NCI-H2227 treated with DMSO at 0.1 percent for 48 hours (cell line): ENCODE data around the gene ZSWIM3.
A peak's percentile ranks its signal among the peaks of the same experiment; 100 is the strongest.

Experiments
- DNase-seq: peaks from one replicate; lab custom pipeline; 2025; lab: John Stamatoyannopoulos, UW

The ZSWIM3 gene

DNA sequence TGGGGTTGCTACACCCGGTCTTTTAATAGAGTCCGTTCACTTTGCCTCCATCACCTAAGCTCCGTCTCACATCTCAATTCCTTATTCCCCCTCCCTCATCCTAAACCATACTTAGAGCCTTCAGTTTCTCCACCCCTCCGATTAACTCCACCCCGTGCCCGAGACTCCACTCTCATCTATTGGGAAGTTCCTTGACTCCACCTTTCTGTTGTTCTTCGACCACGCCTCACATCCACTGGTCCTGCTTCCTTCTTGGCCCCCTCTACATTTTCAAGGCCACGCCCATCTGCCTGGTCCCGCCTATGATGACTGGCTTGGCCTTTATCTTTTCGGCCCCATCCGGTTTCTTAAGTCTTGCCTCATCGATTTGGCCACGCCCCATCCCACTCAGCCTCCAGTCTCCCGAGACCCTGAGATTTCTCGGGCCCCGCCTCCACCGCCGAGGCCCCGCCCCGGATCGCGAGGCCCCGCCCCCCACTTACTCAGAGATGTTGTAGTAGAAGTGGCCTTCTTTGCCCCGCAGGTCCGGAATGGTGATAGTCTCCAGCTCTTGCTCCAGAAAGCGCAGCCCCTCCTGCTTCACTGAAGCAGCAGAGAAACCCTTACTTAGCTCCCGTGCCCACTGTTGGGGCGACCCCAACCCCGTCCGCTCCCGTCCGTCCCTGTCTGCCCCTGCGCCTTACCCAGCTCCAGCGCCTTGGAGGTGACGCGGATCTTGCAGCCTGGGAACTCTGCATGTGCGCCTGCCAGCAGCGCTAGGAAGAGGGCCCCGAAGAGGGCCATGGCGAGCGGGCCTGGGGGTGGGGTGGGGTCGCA is 53.5 kb downstream of the ZSWIM3 start:
- peak; percentile 99 for DNase-seq

DNA sequence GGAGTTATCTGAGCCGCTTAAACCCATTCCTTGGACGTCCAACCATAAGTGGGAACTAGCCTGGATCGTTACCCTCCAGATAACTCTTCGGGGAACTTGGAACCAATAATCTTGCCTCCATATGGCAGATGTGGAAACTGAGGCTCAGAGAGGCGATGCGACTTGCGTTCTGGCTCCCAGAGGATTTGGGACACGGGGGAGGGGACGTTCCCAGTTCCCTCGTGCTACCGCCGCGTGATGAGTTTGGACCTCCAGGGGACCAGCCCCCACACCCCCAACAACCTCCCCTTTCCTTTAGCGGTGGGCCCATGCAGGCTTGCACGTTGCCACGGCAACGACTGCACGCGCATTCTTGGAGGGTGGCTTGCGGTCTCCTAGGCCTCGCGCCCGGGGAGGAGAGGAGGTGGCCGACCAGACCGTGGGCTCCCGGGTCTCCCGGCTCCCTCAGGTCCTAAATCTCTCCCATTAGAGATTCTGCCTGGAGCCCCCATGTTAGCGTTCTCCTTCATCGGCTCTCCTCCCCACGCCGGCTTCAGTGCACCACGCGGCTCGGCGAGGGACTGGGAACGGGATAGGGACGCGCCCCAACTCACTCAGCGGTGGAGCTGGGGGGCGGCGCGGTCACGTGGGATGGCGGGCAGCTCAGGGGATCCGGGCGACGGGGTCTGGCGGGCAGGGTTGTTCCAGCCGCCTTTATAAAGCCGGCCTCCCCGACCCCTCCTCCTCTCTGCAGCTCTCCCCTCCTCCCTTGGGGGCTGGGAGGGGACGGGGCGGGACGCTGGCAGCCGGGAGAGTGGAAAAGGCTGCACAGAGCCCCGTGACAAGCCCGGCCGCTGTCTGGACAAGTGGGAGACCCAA is 54.3 kb downstream of the ZSWIM3 start, which contains the start of gene PLTP:
Gene PLTP, minus strand, starts transcription at position 670 of the 858 bp plus-strand sequence. CDS start 703 bp downstream, outside the sequence.
- peak; percentile 69 for DNase-seq

- no peak for DNase-seq
Observed at GRCh38 chr20:45912344-45912682, 54.9 kb downstream of the ZSWIM3 start.

GRCh38 chr20:45913116-45913515 is 55.7 kb downstream of the ZSWIM3 start:
- DNase-seq, result no peak

DNA sequence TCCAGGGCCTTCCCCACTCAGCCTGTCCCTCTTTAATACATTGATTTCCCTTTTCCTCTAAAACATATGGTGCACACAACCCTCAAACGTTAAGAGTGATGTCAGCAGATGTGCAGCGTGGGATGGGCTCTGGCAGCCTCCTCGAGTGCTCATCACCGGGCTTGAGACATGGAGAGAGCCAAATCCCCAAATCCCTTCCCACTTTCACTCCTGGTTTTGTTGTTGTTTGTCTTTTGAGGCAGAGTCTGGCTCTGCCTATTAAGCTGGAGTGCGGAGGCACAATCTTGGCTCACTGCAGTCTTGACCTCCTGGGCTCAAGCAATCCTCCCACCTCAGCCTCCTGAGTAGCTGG is 60.4 kb downstream of the ZSWIM3 start:
- no peak for DNase-seq

- DNase-seq, result no peak
Observed at GRCh38 chr20:45918182-45918737, 60.8 kb downstream of the ZSWIM3 start.

GRCh38 chr20:45918779-45919537 is 61.5 kb downstream of the ZSWIM3 start:
- DNase-seq, result no peak

- no peak for DNase-seq
Observed at GRCh38 chr20:45919542-45920399, 62.4 kb downstream of the ZSWIM3 start.

GRCh38 chr20:45920462-45921336 is 63.3 kb downstream of the ZSWIM3 start:
- no peak for DNase-seq

DNA sequence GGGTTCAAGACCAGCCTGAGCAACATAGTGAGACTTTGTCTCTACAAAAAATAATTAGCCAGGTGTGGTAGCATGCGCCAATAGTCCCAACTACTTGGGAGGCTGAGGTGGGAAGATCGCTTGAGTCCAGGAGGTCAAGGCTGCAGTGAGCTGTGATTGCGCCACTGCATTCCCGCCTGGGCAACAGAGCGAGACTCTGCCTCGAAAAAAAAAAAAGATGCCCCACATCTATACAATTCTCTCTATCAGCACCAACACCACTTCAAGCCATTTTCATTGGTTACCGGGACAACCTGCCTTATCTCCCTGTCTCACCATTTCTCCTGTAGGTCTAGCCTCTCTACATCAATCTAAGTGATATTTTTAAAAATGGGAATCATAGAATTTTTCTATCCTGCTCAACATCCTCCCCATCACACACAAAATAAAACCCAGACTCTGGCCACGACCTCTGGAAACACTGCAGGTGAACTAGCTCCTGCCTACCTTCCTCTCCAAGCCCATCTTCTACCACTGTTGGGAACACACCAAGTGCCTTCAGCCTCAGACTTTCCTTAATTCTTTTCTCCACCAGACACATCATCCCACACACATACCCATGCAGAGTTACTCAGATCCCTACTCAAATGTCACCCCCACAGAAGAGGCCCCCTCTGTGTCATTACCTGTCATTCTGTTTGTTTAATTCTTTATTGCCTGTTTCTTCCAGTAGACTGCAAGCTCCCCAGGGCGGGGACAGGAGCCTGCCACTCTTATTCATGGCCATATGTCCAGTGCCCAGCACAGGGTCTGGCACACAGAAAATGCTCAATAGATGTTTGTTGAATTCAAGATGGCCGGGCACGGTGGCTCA is 64.1 kb downstream of the ZSWIM3 start:
- no peak for DNase-seq

DNA sequence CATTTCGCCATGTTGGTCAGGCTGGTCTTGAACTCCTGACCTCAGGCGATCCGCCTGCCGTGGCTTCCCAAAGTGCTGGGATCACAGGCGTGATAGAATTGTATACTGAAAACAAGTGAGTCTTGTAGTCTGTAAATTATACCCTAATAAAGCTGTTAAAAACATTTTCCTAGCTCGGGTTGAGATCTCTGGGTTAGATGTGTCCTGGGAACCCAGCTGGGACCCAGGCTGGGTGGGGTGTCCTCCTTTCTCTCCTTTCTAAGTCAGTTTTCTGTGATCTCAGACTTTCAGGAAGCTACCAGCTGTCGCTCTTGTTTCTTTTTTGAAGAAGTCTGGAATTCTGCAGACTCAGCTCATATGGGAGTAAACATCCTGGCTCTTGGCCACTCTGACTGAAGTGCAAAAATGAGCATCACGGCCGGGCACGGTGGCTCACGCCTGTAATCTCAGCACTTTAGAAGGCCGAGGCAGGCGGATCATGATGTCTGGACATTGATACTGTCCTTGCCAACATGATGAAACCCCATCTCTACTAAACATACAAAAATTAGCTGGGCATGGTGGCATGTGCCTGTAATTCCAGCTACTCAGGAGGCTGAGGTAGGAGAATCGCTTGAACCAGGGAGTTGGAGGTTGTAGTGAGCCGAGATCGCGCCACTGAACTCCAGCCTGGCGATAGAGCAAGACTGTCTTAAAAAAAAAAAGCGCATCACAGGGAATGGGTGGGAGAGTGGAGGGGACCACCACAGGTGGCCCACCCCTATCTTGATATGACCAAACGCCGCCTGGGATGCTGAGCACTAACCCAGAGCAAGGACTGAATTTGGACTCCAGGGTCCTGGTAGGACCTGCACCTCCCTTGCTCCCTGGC is 67.2 kb downstream of the ZSWIM3 start:
- no peak for DNase-seq

GRCh38 chr20:45925821-45926506 is 68.5 kb downstream of the ZSWIM3 start:
- no peak for DNase-seq

GRCh38 chr20:45926731-45927070 is 69.3 kb downstream of the ZSWIM3 start:
- DNase-seq, result no peak

DNA sequence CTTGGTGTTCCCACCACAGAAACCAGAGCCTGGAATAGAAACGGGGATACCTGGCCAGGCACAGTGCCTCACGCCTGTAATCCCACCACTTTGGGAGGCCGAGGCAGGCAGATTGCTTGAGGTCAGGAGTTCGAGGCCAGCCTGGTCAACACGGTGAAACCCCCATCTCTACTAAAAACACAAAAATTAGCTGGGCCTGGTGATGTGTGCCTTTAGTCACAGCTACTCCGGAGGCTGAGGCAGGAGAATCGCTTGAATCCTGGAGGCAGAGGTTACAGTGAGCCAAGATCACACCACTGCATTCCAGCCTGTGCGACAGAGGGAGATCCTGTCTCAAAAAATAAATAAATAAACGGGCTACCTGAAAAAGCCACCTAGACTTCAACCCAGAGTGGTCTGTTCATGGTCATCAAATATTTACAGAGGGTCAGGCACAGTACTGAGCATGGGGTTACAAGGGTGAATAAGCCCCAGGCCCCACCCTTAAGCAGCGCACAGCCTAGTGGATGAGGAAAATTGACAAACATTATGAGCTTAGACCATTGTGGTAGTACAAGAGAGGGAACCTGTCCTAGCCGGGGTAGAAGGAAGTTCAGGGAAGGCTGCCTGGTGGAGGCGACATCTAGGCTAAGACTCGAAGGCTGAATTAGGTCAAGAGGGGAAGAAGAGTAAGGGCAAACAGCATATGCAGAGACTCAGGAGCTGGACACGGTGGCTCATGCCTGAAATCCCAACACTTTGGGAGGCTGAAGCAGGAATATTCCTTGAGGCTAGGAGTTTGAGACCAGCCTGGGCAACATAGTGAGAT is 69.9 kb downstream of the ZSWIM3 start:
- DNase-seq, result no peak
